Ovary (tissue), 9 donors: ENCODE results near the gene FBXO34. TPM values are rescaled to one million over a fixed set of nuclear protein-coding genes. Genes with fewer than 3 reads are reported as not detected.
"Not testable (repeated sequence)": the region's sequence is repeated elsewhere in the genome, so short reads cannot be mapped to it uniquely, and the experiment has no call there.

Experiments used
- DNase-seq, 5 donors: peaks; one replicate each; pipeline ENCODE4 v3.0.0-alpha.2; 2019 to 2020
- H3K27ac ChIP-seq, 2 donors: fragments of 200-600 bp; one replicate each; pipeline versions ENCODE4 v1.5.1 to v1.8.0; 2019 to 2022
- H3K27me3 ChIP-seq: fragments of 200-600 bp; one replicate; pipeline ENCODE4 v1.8.0; 2022
- H3K36me3 ChIP-seq: fragments of 200-600 bp; sonication (generic); one replicate; pipeline ENCODE4 v1.5.1; 2019
- H3K4me1 ChIP-seq: one replicate; pipeline ENCODE4 v1.8.1; 2013; ENCODE audit warnings: mild to moderate bottlenecking, moderate library complexity; ENCODE audit not compliant: insufficient read depth
- H3K4me3 ChIP-seq: fragments of 200-600 bp; sonication (generic); one replicate; pipeline ENCODE4 v1.5.1; 2017
- H3K9me3 ChIP-seq, 2 donors: fragments of 200-600 bp in 1 of 2; sonication (generic) in 1 of 2; one replicate each; pipeline versions ENCODE4 v1.5.1 to v1.8.1; 2013 to 2019; ENCODE audit warnings: mild to moderate bottlenecking in 1 of 2, moderate library complexity in 1 of 2
- EP300 ChIP-seq: sonication (generic); formaldehyde crosslinking; IDR thresholded peaks from one replicate; pipeline ENCODE4 v1.6.1; 2017; ENCODE audit warnings: antibody characterized with exemption
- POLR2A ChIP-seq: fragments of 450-650 bp; IDR thresholded peaks from one replicate; pipeline ENCODE4 v1.6.1; 2017; ENCODE audit warnings: antibody characterized with exemption, mild to moderate bottlenecking, moderate library complexity
- WGBS, 3 donors: extraction: QIAGEN DNeasy Blood & Tissue Kit in 1 of 3; methylation state at CpG; one replicate each; pipeline versions ENCODE4 v1.1.5 to v1.1.7; 2013 to 2017; 5-methylcytosine and 5-hydroxymethylcytosine counted together
- intact Hi-C, 4 donors: fragments of 100-400 bp; cut with DNase I; formaldehyde crosslinking; loops; one replicate each; pipeline versions ENCODE4 v1.11.0 to v1.15.1; 2022 to 2023
- polyA plus RNA-seq, 2 donors: library from polyadenylated mRNA; stranded (reverse); fragments of 200-250 nt in 1 of 2; fragments of 350-450 nt in 1 of 2; fragmentation: Illumina TruSeq in 1 of 2; extraction: RNeasy Lipid Tissue Mini Kit (QIAGEN cat#74804) in 1 of 2; gene quantifications; one replicate each; pipeline ENCODE4 v1.2.3, GENCODE V29; 2013 to 2014
- total RNA-seq, 7 donors: library from RNA; depleted of rRNA in 2 of 7; stranded (reverse); fragments of >200 nt in 2 of 7; fragmentation: NEBNext Ultra II Directional in 3 of 7; extraction: Animal tissue kit (Norgen Biotek cat#: 25700) in 3 of 7; gene quantifications; one replicate each; pipeline versions ENCODE4 v1.1.0 to v1.2.4, GENCODE V29; 2016 to 2023
- TF ChIP-seq, protein P1 (sequence below), 3 donors: fragments of 450-650 bp in 2 of 3; fragments of 200-600 bp in 1 of 3; IDR thresholded peaks; one replicate each; pipeline versions ENCODE4 v1.5.1 to v1.8.0; 2016 to 2022; ENCODE audit warnings: antibody characterized with exemption in 3 of 3, mild to moderate bottlenecking in 1 of 3
- donor health status: DM: no; HTN: no; CAD: no; lungs with moderate emphysema.
- donor health status: DM: no; HTN: no; CAD: no.
- donor health status: Bipolar disorder and iron deficiency.
- donor health status: DM: yes; HTN: yes; CAD: no.
- donor health status: DM: no; HTN: no; CAD: no.
- donor health status: DM: yes; HTN: yes; CAD: no.

FBXO34 gene
- total and polyA plus RNA-seq, 9 donors, result 11.4 to 29.8 (median 20.8) TPM

DNA sequence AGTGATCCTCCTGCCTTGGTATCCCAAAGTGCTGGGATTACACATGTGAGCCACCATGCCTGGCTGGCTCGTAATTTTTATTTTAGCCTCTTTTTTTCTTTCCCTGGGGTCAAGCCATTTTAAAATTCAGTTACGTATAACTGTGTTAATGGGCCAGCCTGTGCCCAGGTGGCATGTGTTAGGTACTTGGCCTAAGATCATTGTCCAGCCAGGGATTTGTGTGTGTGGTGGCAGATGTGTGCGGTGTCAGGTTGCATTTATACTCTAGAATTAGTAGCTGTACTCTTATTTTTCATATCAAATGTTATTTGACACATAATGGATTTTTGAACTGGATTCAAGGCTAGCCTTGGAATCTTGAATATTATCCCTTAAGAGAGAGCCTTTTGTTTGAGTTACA is 69.3 kb downstream of the FBXO34 start:
- no peaks in the 10 kb centered on the region for H3K27me3 ChIP-seq
- peaks cover 4% of the 10 kb centered on the region for H3K4me1 ChIP-seq
- H3K9me3 ChIP-seq, result no peaks in the 10 kb centered on the region
- H3K27ac ChIP-seq, result no peak overlapping the region
- no peak for TF ChIP-seq EP300
- TF ChIP-seq, protein P1, sequence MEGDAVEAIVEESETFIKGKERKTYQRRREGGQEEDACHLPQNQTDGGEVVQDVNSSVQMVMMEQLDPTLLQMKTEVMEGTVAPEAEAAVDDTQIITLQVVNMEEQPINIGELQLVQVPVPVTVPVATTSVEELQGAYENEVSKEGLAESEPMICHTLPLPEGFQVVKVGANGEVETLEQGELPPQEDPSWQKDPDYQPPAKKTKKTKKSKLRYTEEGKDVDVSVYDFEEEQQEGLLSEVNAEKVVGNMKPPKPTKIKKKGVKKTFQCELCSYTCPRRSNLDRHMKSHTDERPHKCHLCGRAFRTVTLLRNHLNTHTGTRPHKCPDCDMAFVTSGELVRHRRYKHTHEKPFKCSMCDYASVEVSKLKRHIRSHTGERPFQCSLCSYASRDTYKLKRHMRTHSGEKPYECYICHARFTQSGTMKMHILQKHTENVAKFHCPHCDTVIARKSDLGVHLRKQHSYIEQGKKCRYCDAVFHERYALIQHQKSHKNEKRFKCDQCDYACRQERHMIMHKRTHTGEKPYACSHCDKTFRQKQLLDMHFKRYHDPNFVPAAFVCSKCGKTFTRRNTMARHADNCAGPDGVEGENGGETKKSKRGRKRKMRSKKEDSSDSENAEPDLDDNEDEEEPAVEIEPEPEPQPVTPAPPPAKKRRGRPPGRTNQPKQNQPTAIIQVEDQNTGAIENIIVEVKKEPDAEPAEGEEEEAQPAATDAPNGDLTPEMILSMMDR (IDR thresholded peaks at IDR 0.05), result no peak
- no peak for TF ChIP-seq POLR2A
- intact Hi-C loops, result loop anchor here in 1 of 4 donors (10.0 kb wide), 1 partner anchor 66 kb away; the partner anchor contains the start of gene FBXO34
- no peak for DNase-seq
- WGBS, 3 donors, result 24 to 37% (median 28%) methylated on average over 3 of the region's 3 CpGs
- H3K4me3 ChIP-seq, result no peak overlapping the region
- H3K36me3 ChIP-seq, result no peaks in the 10 kb centered on the region

- DNase-seq, result no peak
- no peaks in the 10 kb centered on the region for H3K27me3 ChIP-seq
- 52 to 71% (median 62%) methylated on average over 2 of the region's 2 CpGs for WGBS, 3 donors
- H3K4me3 ChIP-seq, result no peak overlapping the region
- no peak overlapping the region for H3K27ac ChIP-seq
- H3K4me1 ChIP-seq, result peaks cover 6% of the 10 kb centered on the region
- no peaks in the 10 kb centered on the region for H3K9me3 ChIP-seq
- intact Hi-C loops, result loop anchor here in 1 of 4 donors (10.0 kb wide), 1 partner anchor 67 kb away; the partner anchor contains the start of gene FBXO34
- H3K36me3 ChIP-seq, result no peaks in the 10 kb centered on the region
- TF ChIP-seq, protein P1 (IDR thresholded peaks at IDR 0.05), result no peak
- no peak for TF ChIP-seq EP300
These were observed 70.6 kb downstream of the FBXO34 start for GRCh38 chr14:55341781-55342180.

GRCh38 chr14:55344582-55345163 is 73.5 kb downstream of the FBXO34 start:
- H3K27me3 ChIP-seq, DNase-seq, H3K4me3 ChIP-seq, H3K9me3 ChIP-seq, H3K27ac ChIP-seq, H3K36me3 ChIP-seq: not testable (repeated sequence)
- 56 to 74% (median 73%) methylated on average over 6 of the region's 6 CpGs for WGBS, 3 donors
- intact Hi-C loops, result loop anchor here in 1 of 4 donors (10.0 kb wide), 1 partner anchor 70 kb away; the partner anchor contains the start of gene FBXO34
- peaks cover 11% of the 10 kb centered on the region for H3K4me1 ChIP-seq

DNA sequence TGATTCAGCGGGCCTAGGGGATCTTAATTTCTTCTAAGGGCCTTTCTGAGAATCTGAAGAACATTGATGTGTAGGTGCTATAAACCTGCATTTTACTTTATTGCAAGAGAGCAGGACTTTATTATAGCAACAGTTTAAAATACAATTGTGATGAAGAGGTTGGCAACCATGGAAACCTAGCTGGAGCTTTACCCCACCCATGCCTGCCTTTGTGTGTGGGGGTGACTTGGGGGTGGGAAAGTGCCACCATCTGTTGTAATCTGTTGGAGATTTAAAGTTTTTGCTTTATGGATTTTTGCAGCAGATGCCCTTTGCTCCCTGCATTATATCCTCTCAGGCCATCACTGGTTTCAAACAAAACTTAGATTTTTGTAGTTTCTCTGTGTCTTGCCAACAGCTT is 75.8 kb downstream of the FBXO34 start:
- 84 to 94% (median 89%) methylated on average over 1 of the region's 1 CpG for WGBS, 3 donors
- intact Hi-C loops, result loop anchor here in 1 of 4 donors (10.0 kb wide), 1 partner anchor 72 kb away; the partner anchor contains the start of gene FBXO34
- Histone ChIP-seq H3K9me3 (no peaks in the 10 kb centered on the region), H3K4me1 (peaks cover 8% of the 10 kb centered on the region), H3K27ac (no peak overlapping the region), H3K27me3 (no peaks in the 10 kb centered on the region), H3K36me3 (no peaks in the 10 kb centered on the region), H3K4me3 (no peak overlapping the region)
- DNase-seq, result no peak
- no peak for TF ChIP-seq POLR2A
- TF ChIP-seq EP300, result no peak
- TF ChIP-seq, protein P1 (IDR thresholded peaks at IDR 0.05), result no peak

- 92 to 97% (median 93%) methylated on average over 3 of the region's 3 CpGs for WGBS, 3 donors
- intact Hi-C loops, result loop anchor here in 1 of 4 donors (10.0 kb wide), 1 partner anchor 73 kb away; the partner anchor contains the start of gene FBXO34
- no peaks in the 10 kb centered on the region for H3K36me3 ChIP-seq
These were observed 76.5 kb downstream of the FBXO34 start for GRCh38 chr14:55347748-55348147.

More at GRCh38 chr14:55347748-55348147, 76.5 kb downstream of the FBXO34 start:
- Histone ChIP-seq H3K27ac (no peak overlapping the region), H3K4me3 (no peak overlapping the region), H3K27me3 (no peaks in the 10 kb centered on the region), H3K4me1 (peaks cover 8% of the 10 kb centered on the region), H3K9me3 (no peaks in the 10 kb centered on the region)
- no peak for DNase-seq
- TF ChIP-seq EP300 (no peak), POLR2A (no peak)
- TF ChIP-seq, protein P1 (IDR thresholded peaks at IDR 0.05), result no peak
